BLaER1 treated with 17β-estradiol and CSF1 and Interleukin-3, amounts not matched to agents 10 nM and 100 nM (cell line): ENCODE measurements around the gene PTH2R.

Experiments
- H3K27ac ChIP-seq, 11 experiments: shearing (Covaris generic); formaldehyde crosslinking; 2 replicates each; pipeline ENCODE4 v1.8.1; 2022
- H3K27me3 ChIP-seq, 11 experiments: shearing (Covaris generic); formaldehyde crosslinking; 2 replicates each; pipeline ENCODE4 v1.8.1; 2022
- H3K36me3 ChIP-seq, 11 experiments: shearing (Covaris generic); formaldehyde crosslinking; 2 replicates each; pipeline ENCODE4 v1.8.1; 2022
- H3K4me1 ChIP-seq, 10 experiments: shearing (Covaris generic); formaldehyde crosslinking; 2 replicates each; pipeline ENCODE4 v1.8.1; 2022
- H3K4me2 ChIP-seq, 11 experiments: shearing (Covaris generic); formaldehyde crosslinking; 2 replicates each; pipeline ENCODE4 v1.8.1; 2022
- H3K4me3 ChIP-seq, 10 experiments: shearing (Covaris generic); formaldehyde crosslinking; 2 replicates each; pipeline ENCODE4 v1.8.1; 2022
- H3K9ac ChIP-seq, 11 experiments: shearing (Covaris generic); formaldehyde crosslinking; 2 replicates each; pipeline ENCODE4 v1.8.1; 2022
- H3K9me3 ChIP-seq, 11 experiments: shearing (Covaris generic); formaldehyde crosslinking; replicated peaks in 1 of 11; 2 replicates each; pipeline ENCODE4 v1.8.1; 2022
- H4K20me1 ChIP-seq, 11 experiments: shearing (Covaris generic); formaldehyde crosslinking; 2 replicates each; pipeline ENCODE4 v1.8.1; 2022
- Cebpa-rat ChIP-seq, 11 experiments: shearing (Covaris generic); IDR thresholded peaks; 2 replicates each; pipeline ENCODE4 v1.8.1; 2022

PTH2R gene

GRCh38 chr2:208542465-208543041 is 136.0 kb downstream of the PTH2R start:
- Histone ChIP-seq H3K4me3 (no peak overlapping the region), H3K27me3 (no peaks in the 10 kb centered on the region), H3K9me3 (no peaks in the 10 kb centered on the region), H3K36me3 (no peaks in the 10 kb centered on the region), H3K9ac (no peak overlapping the region), H3K4me1 (no peaks in the 10 kb centered on the region), H4K20me1 (no peaks in the 10 kb centered on the region), H3K4me2 (no peak overlapping the region), H3K27ac (no peak overlapping the region)
- no peak for TF ChIP-seq Cebpa-rat (IDR thresholded peaks at IDR 0.05)
